Measurements from ENCODE around the gene CBX3.
"Not testable (repeated sequence)": the region's sequence is repeated elsewhere in the genome, so short reads cannot be mapped to it uniquely, and the experiment has no call there.

The CBX3 gene

DNA sequence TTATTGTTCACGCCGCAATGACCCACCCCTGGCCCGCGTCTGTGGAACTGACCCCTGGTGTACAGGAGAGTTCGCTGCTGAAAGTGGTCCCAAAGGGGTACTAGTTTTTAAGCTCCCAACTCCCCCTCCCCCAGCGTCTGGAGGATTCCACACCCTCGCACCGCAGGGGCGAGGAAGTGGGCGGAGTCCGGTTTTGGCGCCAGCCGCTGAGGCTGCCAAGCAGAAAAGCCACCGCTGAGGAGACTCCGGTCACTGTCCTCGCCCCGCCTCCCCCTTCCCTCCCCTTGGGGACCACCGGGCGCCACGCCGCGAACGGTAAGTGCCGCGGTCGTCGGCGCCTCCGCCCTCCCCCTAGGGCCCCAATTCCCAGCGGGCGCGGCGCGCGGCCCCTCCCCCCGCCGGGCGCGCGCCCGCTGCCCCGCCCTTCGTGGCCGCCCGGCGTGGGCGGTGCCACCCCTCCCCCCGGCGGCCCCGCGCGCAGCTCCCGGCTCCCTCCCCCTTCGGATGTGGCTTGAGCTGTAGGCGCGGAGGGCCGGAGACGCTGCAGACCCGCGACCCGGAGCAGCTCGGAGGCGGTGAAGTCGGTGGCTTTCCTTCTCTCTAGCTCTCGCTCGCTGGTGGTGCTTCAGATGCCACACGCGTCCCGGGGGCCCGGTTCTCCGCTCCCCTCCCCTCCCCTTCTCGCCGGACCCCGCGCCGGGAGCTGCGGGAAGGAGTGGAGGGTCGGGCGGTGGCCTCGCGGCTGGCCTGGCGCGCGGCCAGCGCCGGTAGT, at the start of gene CBX3:
Gene CBX3 (plus strand): TSS at position 499 of the 772 bp plus-strand sequence. CDS start 1,254 bp downstream, outside the sequence.
- no peak for DNase-seq (ENCODE audit: low read depth, low spot score)
- peak within 1 kb of the TSS; percentile 95 for H3K27ac ChIP-seq

DNA sequence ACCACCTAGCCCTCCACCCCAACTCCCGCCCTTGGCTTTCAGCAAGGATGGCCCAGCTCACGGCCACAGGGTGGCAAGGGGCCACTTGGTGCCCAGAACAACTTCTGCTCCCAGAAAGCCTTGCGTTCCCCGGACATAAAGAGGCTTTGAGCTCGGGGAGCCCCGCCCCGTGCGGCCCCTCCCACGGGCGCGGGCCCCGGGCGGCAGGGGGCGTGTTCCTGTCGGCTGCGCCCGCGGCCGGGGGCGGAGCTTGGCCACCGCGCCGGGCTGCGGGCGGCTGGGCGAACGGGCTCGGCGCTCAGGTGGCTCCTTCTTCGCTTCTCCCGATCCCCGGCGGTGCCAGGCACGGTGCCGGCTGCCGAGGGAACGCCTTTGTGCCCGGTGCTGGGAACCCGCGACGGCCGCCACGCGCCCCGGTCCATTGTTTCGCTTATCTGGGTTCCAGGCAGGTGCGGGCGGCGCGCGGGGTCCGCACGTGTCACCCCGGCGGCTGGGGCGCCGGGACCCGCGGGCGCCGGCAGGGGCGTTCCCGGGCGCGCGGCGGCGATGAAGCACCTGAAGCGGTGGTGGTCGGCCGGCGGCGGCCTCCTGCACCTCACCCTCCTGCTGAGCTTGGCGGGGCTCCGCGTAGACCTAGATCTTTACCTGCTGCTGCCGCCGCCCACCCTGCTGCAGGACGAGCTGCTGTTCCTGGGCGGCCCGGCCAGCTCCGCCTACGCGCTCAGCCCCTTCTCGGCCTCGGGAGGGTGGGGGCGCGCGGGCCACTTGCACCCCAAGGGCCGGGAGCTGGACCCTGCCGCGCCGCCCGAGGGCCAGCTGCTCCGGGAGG, 49.4 kb upstream of the CBX3 start, which contains the start of gene NFE2L3:
Gene NFE2L3 (plus strand): TSS at position 246 of the 829 bp plus-strand sequence. CDS start 301 bp downstream, at position 547.
- no peak within 1 kb of the TSS for H3K27ac ChIP-seq
- DNase-seq (ENCODE audit: low read depth, low spot score), result no peak

DNA sequence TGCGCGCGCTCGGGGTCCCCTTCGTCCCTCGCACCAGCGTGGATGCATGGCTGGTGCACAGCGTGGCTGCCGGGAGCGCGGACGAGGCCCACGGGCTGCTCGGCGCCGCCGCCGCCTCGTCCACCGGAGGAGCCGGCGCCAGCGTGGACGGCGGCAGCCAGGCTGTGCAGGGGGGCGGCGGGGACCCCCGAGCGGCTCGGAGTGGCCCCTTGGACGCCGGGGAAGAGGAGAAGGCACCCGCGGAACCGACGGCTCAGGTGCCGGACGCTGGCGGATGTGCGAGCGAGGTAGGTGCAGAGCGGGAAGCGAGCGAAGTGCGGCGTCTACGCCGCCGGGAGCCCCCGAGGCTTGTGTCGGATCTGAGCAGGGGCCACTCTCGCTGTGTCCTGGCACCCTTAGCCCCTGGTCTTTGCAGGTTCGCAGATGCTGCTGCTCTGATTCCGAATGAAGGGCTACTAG, 48.7 kb upstream of the CBX3 start:
- not testable (repeated sequence) for H3K27ac ChIP-seq; DNase-seq (ENCODE audit: low read depth, low spot score)

DNA sequence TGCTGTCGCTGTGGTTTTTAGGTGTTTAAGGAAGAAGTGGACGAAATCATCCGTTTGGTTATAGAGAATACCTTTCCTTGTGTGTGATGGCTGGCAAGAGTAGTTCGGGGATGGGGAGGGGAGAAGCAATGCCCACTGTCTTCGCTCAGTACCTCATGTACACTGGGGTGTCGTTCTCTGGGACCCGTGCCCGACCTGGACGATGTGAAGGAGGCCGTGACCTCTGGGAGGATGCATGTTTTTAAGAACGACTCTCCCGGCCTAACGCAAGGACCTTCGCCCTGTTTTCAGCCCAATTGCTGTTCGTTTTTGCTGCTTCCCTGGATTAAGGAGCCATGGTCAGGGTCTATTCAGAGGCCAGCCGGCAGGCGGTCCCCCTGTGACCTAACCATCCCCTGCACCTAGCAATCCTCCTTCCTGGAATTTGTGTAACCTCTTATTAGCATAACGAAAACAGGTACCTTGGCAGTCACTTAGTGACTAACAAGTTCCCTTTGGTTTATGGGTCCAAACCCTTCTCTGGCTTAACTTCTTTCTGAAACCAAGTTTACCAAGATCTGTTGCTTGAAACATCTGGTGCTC, 48.2 kb upstream of the CBX3 start:
- no peak for DNase-seq (ENCODE audit: low read depth, low spot score)
- no peak overlapping the region for H3K27ac ChIP-seq

DNA sequence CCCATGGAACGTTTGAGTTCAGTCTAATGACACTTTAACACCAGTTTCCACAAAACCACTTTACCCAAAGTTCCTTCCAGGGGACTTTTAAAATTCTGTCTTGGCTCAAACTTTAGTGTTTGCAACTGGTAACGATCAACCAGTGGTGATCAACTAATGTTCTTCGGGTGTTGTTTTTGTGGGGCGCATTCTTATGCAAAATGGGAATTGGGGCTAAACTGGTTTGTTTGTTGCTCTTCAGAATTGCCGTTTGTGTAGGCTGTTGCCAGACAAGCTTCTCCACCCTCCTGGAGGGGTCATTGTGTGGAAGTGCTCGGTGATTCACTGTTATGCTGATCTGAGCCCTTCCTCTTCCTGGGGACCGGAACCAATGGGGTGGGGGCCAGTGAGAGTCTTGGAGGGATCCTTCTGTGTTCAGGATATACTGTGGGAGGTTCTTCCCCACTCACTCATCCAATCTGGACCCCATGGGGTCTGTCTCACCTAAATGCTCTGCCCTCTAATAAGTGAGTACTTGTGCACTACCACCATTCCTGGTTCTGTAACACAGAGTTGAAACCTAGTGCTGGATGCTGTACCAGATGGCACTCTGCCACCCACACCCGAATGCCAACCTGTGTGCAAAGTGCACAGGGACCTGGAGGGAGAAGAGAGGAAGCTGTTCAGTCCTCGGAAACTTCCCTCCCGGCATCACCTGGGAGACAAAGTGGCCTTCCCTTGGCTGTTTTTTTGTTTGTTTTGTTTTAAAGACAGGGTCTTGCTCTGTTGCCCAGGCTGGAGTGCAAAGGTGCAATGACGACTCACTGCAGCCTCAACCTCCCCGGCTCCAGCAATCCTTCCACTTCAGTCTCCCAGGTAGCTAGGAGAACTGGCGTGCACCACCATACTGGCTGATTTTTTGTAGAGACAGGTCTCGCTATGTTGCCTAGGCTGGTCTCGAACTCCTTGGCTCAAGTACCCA, 47.4 kb upstream of the CBX3 start:
- DNase-seq (ENCODE audit: low read depth, low spot score), result no peak

DNA sequence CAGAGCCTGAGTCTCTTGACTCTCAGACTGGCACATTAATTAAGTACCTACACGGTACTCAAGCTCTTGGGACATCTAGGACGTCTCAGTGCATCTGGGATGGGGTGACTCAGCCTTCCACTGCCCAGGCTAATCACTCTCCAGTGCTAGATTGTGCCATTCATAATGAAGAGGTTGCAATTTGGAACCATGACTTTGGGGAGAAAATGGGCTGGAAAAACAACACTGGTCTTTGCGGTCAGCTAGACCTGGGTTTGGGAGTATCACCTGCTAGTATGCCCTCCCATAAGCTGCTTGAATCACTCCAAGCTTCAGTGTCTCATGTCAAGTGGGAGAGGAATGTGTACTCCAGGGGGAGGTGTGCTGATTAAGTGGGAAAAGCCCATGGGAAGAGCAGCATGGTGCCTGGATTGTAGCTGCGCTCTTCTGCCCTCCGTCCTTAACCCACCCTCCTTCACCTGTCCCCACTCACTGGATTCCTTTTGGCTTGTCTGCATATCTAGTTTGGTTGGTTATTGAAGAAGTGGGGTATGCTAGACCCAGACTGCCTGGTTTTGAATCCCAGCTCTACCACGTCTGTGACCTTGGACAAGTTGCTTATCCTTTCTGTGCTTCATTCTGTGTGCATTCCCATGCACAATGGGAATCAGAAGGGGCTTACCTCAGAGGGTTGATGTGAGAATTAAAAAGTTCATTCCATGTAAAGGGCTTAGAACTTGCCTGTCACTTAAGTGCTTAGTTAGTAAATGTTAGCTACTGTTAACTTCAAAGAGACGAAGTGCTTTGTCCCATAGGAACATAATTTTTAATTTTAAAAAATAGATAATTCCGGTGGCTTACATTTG, 45.8 kb upstream of the CBX3 start:
- peak overlapping the region; percentile 80 for H3K27ac ChIP-seq
- DNase-seq (ENCODE audit: low read depth, low spot score), result no peak

More for the DNA sequence above, 47.4 kb upstream of the CBX3 start:
- no peak overlapping the region for H3K27ac ChIP-seq

DNA sequence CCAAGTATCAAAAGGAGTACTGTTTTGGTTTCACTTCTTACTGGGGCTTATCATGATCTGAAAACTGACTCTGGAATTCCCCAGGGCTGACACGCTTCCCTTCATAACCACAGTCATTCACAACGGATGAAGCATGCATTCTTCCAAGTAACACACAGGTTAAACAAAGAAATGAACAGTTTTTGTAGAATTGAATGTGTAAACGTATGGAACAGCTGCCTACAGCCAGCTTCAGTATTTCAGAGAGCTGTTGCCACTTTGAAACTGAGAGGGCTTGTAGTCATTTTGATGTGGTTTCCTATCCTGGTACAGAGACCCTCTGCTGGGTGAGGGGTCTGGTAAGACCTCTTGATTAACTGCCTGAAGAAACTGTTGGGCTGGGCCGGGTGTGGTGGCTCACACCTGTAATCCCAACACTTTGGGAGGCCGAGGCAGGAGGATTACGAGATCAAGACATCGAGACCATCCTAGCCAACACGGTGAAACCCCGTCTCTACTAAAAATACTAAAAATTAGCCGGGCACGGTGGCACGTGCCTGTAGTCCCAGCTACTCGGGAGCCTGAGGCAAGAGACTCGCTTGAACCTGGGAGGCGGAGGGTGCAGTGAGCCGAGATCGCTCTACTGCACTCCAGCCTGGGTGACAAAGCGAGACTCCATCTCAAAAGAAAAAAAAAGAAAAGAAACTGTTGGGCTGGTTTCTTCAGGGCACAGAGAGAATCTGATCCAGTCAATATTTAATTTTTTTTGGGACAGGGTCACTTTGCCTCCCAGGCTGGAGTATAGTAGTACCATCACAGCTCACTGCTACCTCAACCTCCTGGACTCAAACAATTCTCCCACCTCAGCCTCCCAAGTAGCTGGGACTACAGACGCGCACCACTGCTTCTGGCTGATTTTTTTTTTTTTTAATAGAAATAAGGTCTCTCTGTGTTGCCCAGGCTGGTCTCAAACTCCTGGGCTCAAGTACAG, 44.8 kb upstream of the CBX3 start:
- DNase-seq (ENCODE audit: low read depth, low spot score), result peak; percentile 64
- peak overlapping the region; percentile 80 for H3K27ac ChIP-seq

DNA sequence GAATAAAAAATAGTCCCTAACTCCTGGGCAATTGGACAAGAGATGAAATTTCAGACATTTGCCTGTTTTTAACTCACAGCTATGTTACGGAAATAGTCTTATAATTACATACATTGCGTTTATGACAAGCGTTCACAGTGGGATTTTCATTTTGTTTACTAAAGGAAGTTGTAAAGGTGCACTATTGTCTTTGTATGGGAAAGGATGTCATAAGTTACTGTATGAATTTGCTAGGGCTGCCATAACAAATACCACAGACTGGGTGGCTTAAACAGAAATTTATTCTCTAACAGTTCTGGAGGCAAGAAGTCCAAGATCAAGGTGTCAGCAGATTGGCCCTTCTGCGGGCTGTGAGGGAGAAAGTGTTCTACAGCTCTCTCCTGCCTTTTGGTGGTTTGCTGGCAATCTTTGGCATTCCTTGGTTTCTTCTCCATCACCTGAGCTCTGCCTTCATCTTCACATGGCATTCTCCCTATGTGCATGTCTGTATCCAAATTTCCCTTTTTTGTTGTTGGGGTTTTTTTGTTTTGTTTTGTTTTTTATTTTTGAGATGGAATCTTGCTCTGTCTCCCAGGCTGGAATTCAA, 43.9 kb upstream of the CBX3 start:
- peak overlapping the region; percentile 80 for H3K27ac ChIP-seq
- no peak for DNase-seq (ENCODE audit: low read depth, low spot score)

DNA sequence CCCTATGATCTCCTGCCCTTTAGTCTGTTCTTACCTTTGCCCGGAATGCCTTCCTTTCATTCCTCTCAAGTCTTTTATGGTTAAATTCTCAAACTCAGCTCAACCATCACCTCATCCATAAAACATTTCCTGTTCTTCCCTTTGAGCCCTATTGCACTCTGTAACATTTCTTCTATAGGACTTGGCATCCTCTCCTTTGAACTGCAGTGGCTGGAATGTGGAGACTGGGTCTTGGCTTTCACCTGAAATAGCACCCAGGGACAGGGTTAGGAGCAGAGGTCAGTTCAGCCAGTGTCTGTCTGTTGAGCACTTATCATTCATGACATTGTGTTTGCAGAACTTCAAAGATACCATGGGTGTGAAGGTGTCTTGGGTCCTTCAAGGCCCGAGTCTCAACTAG, 42.3 kb upstream of the CBX3 start:
- DNase-seq (ENCODE audit: low read depth, low spot score), result no peak
- H3K27ac ChIP-seq, result no peak overlapping the region

DNA sequence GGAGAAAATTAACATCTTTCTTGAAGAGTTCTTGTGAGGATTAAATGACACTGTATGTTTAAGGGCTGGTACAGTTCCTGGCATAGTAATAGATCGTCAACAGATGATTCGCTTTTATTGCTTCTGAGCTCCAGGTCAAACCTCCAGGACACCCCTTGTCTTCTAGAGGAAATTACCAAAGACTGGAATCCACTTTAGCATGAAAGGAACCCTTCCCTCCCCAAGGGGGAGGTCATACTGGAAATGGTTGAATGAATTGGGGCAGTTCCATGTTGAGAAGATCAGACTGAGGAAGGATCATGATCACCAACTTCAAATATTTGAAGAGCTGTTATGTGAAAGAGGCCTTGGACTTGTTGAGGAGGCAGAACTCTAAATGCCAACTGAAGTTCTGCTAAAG, 40.6 kb upstream of the CBX3 start:
- no peak for DNase-seq (ENCODE audit: low read depth, low spot score)
- H3K27ac ChIP-seq, result no peak overlapping the region

DNA sequence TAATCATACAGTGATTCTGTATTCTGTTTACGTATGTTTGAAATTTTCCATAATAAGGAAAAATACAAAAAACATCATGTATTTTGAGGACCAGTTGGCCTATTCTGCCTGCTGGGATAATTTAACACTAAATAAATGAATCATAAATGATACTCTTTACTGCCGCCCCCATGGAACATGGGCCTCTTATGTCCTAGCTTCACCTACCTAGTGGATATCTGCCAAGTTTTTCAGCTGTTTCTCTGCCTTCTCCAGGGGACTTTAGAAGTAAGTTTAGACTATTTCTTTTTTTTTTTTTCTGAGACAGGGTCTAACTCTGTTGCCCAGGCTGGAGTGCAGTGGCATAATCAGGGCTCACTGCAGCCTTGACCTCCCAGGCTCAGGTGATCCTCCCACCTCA, 39.1 kb upstream of the CBX3 start:
- H3K27ac ChIP-seq, result no peak overlapping the region

DNA sequence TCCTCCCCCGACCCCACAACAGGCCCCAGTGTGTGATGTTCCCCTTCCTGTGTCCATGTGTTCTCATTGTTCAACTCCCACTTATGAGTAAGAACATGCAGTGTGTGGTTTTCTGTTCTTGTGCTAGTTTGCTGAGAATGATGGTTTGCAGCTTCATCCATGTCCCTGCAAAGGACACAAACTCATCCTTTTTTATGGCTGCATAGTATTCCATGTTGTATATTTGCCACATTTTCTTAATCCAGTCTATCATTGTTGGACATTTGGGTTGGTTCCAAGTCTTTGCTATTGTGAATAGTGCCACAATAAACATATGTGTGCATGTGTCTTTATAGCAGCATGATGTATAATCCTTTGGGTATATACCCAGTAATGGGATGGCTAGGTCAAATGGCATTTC, 37.7 kb upstream of the CBX3 start:
- DNase-seq (ENCODE audit: low read depth, low spot score); H3K27ac ChIP-seq: not testable (repeated sequence)

More for the DNA sequence above, 39.1 kb upstream of the CBX3 start:
- no peak for DNase-seq (ENCODE audit: low read depth, low spot score)

DNA sequence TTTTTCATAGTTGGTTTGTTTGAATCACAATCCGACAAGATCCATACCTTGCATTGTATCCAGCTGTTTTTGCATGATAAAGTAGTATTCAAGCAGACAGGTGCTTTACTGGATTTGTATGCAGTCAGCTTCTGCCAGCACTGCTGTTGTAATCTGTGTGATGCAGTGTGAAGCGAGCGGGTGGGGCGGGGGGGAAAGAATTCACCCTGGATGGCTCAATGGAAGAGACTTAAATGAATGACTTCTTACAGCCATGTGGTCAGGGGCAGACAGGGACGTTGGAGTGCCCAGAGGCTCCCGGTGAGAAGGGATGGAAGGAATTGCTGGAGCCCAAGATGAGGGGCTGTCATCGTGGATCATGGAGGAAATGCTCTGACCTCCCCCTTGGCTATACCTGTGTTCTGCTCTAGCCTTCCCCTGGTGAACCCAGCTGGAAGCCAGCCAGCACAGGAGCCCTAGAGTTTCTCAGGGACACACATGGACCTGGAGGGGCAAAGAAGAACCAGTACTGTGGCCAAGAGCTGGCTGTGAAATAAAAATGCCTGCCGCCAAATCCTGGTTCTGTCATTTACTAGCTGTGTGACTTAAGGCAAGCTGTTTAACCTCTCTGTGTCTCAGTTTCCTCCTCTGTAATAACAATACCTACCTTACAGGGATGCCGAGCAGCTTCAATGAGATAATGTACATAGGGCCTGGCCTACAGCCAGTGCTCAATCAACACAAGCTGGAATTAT, 35.4 kb upstream of the CBX3 start:
- no peak for DNase-seq (ENCODE audit: low read depth, low spot score)
- no peak overlapping the region for H3K27ac ChIP-seq

DNA sequence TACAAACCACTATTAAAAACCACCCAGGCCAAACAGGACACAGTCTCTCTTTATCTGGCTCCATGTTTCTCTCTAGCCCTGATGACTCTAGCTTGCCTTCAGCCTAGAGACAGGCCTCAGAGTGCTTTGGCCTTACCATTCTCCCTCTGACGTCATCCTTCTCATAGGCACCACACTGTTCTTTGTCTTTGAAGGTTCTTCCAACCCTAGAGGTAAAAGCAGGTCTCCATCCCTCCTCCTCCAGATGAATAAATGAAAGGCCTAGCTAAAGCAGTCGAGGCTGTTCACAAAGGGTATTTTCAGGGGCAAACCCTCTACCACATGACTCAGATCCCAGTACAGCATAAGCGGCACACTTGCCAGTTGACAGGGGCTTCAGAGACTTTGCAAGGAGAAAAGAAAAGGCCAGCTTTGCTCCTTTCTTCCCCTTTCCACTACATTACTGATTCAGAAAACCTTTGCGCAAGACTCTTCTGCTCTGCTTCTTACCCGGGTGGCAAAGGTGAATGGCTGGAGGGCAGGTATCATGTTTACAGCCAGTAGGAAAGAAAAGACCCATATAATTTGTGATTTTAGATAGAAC, 34.8 kb upstream of the CBX3 start:
- H3K27ac ChIP-seq, result peak overlapping the region; percentile 0
- no peak for DNase-seq (ENCODE audit: low read depth, low spot score)

DNA sequence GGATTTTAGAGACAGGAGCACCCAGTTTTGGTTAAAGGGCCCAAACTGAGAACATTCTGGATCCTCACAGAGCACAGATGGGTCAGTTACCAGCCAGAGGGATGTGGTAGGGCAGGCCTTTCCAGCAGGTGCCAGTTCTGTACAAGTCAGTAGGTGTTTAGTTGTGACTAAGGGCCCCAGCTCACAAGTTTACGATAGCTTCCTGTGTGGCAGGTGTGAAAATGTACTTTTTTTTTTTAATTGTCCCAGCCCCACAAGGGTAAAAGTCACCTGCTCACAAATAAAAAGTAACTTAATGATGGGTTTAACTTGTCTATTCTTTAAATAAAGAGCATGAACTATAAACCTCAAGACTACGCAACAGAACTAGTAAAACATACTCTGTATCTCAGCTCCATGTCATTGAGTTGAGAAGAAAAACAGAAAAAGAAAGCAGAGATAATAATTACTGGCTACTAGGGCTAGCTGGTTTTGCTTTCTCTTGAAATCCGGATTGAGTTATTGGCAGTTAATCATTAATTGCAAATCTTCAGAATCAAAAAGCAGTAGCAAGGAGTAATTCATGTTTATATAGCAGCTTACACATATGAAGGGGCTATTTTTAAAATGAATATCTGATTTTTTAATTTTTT, 34.1 kb upstream of the CBX3 start:
- peak overlapping the region; percentile 0 for H3K27ac ChIP-seq
- DNase-seq (ENCODE audit: low read depth, low spot score), result no peak

Data from epithelial cell of prostate (primary cell).